ENCODE measurements around the gene ABCG5. TPM values are rescaled to one million over a fixed set of nuclear protein-coding genes. Genes with fewer than 3 reads are reported as not detected.

ABCG5 gene
- total RNA-seq, 2 experiments from 2014 or later = not detected

DNA sequence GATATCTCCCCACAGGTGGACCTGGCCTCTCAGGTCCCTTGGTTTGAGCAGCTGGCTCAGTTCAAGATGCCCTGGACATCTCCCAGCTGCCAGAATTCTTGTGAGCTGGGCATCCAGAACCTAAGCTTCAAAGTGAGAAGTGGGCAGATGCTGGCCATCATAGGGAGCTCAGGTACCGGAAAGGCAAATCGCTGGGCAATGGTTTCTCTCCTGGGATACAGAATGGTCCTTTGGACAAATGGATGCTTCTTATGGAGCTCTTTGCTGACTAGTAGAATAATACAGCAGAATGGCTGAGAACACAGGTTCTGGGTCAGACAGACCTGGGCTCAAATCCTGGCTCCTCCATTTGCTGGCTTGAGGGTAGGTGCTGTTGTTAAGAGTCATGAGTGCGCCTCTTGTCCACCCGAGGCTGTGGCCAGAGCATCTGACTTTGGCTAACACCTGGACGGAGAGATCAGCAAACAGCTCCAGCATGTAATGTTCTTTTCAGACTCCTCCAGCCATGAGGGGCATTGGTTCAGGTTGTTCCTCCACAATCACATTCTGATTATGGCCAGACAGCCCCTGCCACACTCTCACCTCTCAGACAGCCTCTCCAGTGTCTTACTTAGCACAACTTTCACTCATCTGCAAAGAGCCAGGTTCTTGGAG, 7.6 kb upstream of the ABCG5 start:
- CTCF ChIA-PET = no interaction called here
- POLR2A ChIA-PET = no interaction called here

DNA sequence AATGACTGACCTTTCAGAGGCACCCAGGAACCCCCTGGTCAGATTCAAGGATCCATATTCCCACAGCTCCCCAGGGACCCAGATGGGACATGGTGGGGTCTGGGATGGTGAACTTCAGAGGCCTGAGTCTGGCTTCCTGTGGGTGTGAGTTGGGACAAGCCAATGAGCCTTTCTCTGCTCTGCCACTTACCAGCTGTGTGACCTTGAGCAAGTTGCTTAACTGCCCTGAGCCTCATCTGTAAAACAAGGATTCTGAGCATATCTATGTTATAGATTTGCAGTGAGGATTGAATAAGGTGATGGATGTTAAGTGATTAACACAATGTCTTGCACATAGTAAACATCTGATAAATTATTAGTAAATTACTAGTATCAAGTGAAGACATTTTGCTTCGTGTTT, 6.5 kb upstream of the ABCG5 start:
- ChIA-PET POLR2A (no interaction called here), CTCF (no interaction called here)

DNA sequence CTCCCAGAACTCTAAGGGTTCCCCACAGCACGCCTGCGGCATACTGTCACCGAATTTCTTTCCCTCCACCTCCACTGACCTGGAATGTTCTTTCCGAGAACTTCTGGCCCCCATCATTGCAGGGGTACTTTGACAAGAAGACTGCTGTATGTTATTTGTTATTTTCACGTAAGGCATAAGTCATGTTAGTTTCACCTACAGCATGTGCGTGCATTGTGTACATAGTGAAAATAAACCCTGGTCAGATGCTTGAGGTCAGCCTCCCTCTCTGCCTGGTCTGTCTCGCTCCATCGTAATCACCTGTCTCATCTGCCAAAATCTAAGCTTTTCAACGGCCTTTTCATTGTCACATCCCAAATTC, 4.2 kb upstream of the ABCG5 start:
- CTCF ChIA-PET = no interaction called here
- POLR2A ChIA-PET = no interaction called here

DNA sequence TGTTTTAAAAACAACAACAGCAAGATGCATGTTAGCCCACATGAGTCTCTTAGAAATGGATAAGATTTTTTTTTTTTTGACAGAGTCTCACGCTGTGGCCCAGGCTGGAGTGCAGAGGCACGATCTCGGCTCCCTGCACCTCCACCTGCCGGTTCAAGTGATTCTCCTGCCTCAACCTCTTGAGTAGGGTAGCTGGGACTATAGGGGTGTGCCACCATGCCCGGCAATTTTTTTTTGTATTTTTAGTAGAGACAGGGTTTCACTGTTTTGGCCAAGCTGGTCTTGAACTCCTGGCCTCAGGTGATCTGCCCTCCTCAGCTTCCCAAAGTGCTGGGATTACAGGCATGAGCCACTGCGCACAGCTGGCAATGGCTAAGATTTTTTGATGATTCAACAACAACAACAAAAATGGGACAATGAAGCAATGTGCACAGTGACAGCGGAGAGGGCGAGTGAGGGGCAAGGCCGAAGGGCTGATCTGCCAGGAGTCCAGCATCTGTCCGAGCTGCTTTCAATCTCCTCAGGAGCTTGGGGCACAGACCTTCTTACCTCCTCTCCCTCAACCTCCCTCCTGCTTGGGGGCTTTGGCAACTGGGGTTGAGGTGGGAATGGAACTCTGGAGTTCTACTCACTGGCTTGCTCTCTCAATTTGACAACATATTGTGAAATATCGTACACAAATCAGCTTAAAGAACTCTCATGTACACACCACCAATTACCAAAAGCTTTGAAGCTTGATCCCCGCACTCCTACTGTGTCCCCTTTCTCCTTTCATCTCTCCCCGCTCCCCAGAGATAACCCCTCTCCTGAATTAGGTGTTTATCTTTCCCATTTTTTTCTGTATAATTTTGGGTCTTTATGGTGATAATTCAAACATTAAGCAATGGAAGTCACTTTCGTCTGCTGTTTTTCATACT, 3.6 kb upstream of the ABCG5 start:
- ChIA-PET CTCF (no interaction called here), POLR2A (no interaction called here)

DNA sequence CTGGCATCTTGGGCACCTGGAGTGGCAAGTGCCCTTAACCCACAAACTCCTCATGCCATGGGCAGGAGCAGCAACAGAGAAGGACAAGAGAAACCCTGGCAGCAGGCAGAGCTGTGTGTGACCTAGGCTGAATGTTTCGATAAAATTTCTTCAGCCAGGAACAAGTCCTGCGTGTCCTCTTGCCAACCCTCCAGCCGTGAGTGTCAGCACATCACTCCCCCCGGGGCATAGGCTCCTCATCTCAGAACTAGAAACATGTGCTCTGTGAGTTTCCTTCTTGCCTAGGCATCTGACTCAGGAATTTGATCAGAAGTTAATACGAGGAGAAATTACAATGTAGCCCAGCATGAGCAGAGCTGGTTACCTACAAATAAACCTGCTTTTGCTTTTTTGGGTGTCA, 2.3 kb upstream of the ABCG5 start:
- ChIA-PET CTCF (no interaction called here), POLR2A (no interaction called here)

DNA sequence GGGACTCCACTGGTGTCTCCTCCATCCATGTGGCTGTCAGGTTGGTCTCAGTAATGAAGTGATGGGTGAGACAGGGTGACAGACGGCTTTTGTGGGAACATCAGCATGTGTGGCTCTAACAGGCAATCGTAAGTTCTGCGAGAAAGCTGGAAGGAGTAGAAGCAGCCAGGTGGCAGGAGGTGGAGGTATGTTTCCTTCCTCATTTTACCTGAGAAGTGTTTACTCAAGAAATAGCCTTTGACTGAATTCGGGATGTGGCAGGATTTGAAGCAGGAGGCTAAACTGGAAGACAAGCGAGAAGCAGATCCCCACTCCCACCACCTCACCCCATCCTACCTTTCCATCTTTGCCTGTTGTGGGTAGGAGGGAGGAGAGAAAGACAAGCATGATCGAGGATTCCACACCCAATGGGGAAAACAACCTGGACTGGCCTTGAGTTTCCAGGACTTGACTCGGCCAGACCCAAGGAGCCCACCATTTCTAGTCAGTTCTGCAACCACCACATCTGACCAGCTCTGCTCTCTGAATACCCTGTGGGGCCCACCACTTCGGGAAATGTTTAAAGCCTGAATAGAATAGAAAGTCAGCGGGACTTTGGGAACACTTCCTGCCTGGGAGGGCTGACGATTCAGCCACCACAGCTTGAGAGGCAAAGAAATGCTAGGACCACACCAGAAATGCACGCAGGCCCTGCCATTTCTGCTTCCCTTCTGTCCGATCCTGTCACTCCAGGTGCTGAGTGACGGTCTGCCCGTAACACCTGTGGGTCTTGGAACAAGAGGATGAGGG, 1.3 kb upstream of the ABCG5 start:
- CTCF ChIA-PET = no interaction called here
- POLR2A ChIA-PET = no interaction called here

DNA sequence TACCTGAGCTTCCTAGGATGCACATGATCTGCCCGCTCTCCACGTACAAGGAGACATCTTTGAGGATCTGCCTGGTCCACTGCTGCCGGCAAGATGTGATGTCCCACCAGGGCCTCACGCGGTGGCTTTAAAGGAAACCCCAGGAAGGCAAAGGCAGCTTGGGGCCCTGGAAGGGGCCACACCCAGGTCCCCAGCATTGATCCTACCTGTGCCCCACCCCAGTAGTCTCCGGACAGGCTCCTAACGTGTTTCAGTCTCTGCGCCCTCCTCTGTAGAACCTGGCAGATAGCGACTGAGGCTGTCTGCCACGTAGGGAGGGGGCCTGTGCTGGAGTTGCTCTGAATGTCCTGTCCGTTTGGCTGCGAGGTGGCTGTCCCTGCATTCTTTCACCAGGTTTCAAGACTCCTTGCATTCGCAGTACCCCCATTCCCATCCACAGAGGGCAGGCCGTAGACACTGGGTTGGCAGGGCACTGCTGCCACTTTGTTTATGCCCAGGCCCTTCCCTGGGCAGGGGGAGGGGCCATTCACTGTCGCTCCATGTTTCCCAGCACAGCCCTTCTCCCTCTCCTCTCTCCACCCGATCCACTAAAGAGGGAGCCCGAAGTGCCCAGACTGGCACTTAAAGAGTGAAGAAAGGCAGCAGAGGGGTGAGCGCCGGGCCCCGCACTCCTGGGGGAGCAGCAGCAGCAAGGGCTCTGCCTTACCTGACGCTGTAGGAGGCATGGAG, 644 bp downstream of the ABCG5 start:
- POLR2A ChIA-PET = no interaction called here

DNA sequence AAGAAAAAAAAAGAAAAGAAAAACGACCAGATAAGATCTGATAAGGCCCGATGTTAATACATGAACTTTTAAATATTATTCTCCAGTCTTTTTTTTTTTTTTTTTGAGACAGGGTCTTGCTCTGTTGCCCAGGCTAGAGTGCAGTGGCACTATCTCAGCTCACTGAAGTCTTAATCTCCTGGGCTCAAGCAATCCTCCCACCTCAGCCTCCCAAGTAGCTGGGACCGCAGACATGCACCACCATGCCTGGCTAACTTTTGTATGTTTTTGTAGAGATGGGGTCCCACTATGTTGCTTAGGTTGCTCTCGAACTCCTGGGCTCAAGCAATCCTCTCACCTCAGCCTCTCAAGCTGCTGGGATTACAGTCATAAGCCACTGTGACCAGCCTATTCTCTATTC, 1.6 kb downstream of the ABCG5 start:
- POLR2A ChIA-PET = no interaction called here
- CTCF ChIA-PET = no interaction called here

More for the DNA sequence above, 644 bp downstream of the ABCG5 start:
- CTCF ChIA-PET = no interaction called here

DNA sequence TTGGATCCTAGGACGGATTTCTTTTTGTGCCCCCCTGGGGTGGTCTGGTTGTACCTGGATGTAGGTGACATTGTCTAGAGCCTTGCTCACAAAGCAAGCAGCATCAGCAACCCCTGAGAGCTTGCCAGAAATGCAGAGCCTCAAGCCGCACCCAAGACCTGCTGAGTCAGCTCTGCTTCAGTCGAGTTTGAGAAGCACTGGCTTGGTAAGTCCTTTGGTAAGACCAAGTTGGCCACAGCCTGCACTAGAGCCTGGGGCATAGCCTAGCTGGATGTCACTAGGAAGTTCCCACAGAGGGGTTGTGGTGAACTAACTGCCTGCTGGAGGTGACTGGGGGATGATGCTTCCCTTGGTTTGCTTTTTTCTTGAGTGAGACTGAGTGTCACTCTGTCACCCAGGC, 6.2 kb downstream of the ABCG5 start:
- CTCF ChIA-PET = no interaction called here
- POLR2A ChIA-PET = no interaction called here

DNA sequence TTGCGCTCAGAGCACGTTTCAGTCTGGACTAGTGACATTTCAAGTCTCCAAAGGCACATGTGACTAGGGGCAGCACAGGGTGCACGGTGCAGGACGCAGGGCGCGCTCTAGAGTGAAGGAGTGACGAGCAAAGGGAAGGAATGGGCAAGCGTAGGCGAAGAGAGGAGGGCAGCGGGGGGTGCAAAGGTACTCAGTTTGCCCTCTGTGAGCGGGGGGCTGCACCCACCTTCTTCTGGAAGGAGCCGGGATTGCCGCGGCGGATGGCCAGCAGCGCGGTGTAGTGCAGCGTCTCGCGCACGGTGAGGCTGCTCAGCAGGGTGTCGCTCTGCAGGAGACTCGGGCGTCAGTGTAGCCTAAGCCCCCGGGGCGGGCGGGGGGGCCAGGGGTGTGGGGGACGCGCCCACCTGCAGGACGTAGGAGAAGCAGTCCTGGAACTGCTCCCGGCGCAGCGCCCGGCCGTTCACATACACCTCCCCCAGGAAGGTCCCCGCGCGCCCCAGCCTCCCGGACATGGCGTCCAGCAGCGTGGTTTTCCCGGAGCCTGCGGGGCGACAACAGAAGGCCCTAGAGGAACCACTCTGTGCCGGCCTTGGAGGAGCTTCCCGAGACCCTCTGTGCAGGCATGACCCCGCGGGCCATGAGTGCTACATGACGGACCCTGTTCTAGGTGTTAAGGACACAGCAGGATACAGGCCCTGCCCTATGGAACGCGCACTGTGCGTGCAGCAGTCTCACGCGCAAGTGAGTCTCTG, 6.9 kb downstream of the ABCG5 start:
- POLR2A ChIA-PET = no interaction called here
- CTCF ChIA-PET = no interaction called here

DNA sequence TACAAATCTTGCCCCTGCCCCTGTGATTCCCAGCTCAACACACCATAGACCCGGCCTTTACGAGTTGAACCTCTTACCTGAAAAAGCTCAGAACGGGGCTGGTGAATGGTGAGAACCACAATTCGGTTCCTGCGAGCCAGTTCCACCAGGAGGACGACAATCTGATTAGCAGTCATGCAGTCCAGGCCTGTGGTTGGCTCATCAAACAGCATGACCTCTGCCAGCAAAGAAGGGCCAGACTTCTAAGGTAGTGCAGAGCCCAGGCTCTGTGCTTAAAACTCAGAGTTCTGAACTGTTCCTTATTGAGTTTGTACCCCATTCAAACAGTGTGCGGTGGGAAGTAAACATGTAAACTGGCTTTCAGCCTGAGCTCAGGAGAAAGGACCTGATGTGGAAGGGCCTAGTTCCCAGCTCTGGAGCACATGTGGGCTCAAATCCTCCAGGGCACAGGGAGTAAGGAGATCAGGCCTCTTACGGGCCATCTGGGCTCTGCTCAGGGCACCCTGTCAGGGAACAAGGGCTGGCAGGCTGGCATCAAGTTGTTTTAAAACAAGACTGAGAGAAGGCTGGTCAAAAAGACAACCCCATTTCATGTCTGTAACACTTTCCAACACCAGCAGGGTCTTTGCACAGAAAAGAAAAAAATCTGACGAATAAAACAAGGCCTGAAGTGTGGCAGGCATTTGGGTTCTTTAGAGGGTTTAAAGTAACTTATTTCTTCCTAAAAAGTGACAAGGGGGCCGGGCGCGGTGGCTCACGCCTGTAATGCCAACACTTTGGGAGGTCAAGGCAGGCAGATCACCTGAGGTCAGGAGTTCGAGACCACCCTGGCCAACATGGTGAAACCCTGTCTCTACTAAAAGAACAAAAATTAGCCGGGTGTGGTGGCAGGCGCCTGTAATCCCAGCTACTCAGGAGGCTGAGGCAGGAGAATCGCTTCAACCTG, 12.1 kb downstream of the ABCG5 start:
- ChIA-PET POLR2A (no interaction called here), CTCF (interaction anchor here (0.5 kb wide), 1 partner anchor 200 kb away, joined by 4 read pairs; no protein-coding TSS in a partner anchor)

DNA sequence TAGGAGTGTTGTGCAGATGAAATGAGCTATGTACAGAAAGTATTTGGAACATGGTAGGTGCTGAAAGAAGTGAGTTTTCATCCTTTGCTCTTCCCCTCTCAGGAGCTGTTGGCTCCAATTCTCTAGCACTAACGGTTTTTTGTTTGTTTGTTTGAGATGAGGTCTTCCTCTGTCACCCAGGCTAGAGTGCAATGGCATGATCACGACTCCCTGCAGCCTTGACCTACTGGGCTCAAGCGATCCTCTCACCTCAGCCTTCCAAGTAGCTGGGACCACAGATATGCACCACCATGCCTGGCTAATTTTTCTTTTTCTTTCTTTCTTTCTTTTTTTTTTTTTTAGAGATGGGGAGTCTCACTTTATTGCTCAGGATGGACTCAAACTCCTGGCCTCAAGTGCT, 12.8 kb downstream of the ABCG5 start:
- ChIA-PET CTCF (interaction anchor here (0.5 kb wide), 1 partner anchor 199 kb away, joined by 4 read pairs; no protein-coding TSS in a partner anchor), POLR2A (no interaction called here)

DNA sequence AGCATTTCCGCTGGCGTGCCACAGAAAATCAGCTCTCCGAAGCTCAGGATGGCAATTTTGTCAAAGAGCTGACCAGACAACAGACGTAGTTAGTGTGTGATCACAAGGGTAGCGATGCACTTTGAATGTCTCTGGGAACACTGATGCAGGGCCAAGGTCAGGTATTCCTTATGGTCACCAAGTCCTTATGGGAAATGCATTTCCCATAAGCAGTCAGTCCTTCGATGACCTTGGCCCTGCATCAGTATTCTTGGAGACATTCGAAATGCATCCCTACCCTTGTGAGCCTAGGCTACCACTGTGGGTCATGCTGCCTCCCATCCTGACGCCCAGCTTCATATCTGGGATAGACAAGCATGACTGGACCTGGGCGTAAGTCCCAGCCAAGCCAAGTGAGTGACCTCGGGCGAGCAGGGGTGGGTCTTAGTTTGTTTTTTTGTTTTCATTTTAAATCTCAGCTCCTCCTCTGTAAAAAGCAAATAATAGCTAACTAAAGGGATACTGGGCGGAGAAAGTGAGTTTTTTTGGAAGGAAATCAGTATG, 13.6 kb downstream of the ABCG5 start:
- POLR2A ChIA-PET = no interaction called here
- CTCF ChIA-PET = interaction anchor here (0.6 kb wide), 1 partner anchor 585 kb away, joined by 4 read pairs; no protein-coding TSS in a partner anchor

DNA sequence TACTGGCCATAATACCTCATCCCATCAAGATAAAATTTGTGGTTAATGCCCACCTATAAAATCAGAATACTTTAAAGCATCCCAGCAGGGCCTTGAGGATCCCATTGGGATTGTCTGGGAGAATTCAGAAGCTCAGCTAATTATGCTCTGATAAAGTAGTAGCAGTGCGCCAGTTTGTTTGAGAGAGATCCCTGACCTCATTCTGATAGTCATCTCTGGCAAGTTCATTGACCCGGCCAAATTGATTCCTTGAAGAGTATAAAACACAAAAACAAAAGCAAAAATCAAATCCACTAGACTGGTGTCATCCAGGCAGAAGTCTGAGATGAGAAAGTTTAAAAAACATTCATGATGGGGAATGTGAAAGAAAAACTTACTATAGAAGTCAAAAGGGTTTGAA, 14.1 kb downstream of the ABCG5 start:
- POLR2A ChIA-PET = no interaction called here
- CTCF ChIA-PET = no interaction called here

DNA sequence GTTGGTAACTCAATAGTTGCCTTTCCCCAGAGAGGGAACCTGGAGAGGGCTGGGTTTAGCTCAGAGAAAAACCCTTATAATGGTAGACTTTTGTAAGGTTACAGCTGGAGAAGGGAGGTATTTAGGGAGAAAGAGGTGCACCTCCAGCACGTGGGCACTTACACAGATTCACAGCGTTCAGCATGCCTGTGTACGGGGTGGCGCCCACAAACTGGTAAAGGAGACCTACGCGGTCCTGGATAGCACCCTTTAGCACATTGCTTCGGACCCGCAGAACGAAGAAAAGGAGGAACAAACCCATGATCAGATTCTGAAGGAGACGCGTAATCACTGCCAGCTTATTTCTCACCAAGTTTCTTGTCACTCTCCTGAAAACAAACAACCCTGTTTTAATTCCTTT, 14.9 kb downstream of the ABCG5 start:
- ChIA-PET CTCF (no interaction called here), POLR2A (no interaction called here)

DNA sequence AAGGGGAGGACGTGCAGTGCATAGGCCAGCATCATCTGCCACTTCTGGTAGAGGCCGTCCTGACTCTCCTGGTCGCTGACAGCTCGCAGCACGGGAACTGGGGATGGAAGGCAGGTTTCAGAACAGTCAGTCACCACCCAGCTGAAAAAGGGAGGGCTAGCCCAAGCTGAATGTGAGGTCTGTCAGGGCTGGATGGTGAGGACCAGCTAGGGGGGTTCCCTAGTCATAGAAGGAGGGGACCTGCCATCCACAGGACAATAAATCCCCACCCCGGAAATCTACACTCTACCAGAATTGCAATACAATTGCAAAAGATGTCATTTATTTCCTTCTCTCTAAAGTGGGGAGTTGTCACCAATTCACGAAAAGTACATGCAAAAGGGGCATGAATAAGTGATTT, 15.8 kb downstream of the ABCG5 start:
- ChIA-PET CTCF (no interaction called here), POLR2A (no interaction called here)

DNA sequence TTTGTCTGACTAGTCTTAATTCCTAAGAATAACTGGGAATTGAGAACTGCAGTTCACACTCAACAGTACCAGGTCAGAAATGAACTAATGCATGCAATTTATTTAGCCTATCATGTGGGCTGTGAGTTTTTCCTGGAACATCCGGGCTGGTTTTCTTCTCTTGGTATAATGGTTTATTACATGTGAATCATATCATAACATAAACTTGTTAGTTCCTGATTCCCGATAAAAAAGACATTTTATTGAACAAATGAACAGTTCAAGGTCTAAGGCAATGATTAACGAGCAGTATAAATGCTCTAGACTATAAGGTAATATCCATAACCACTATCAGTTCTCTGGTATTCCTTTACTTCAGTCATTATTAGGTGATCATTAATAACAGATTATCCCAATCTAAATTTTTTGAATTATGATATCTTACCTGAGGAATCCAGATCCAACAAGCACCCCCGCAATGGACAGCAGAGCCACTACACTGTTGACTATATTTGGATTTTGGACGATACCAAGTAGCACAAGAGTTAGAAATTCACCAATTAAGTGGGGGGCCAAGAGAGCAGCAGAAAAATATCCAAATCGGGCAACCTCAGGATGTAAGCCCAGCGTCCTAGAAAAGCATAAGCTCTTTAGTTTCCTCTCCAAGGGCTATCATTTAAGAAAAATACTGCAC, 19.0 kb downstream of the ABCG5 start:
- POLR2A ChIA-PET = no interaction called here
- CTCF ChIA-PET = no interaction called here

DNA sequence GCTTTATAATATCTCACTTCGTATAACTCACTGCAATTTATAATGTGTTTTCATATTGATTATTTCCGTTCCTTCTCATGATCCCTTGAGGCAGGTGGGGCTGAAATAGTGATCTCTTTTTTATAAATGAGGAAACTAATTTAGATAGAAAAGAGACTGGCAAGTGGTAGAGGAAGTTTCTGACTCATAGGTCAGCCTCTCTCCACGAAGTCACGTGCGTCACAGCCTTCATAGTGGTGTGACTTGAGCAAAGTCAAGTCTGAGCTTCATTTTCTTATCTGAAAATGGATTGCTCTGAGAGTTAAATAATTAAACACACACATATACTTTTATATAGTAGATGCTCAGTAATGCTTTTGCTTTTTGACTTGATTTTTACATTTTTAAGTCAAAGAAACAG, 19.9 kb downstream of the ABCG5 start:
- ChIA-PET POLR2A (no interaction called here), CTCF (no interaction called here)
